GM12875 (cell line): Measurements from ENCODE around the gene PELO.

Experiments used
- H3K4me3 ChIP-seq: one replicate; pipeline ENCODE4 v1.5.1; 2011; ENCODE audit warnings: low read depth, low read length, control low read depth
- TF ChIP-seq, protein P1 (sequence below): IDR thresholded peaks from 2 replicates; pipeline ENCODE4 v1.5.1; 2011; ENCODE audit warnings: low read depth, mild to moderate bottlenecking, control low read depth, inconsistent platforms, low read length, moderate library complexity, borderline replicate concordance; ENCODE audit not compliant: insufficient read depth

Gene PELO

DNA sequence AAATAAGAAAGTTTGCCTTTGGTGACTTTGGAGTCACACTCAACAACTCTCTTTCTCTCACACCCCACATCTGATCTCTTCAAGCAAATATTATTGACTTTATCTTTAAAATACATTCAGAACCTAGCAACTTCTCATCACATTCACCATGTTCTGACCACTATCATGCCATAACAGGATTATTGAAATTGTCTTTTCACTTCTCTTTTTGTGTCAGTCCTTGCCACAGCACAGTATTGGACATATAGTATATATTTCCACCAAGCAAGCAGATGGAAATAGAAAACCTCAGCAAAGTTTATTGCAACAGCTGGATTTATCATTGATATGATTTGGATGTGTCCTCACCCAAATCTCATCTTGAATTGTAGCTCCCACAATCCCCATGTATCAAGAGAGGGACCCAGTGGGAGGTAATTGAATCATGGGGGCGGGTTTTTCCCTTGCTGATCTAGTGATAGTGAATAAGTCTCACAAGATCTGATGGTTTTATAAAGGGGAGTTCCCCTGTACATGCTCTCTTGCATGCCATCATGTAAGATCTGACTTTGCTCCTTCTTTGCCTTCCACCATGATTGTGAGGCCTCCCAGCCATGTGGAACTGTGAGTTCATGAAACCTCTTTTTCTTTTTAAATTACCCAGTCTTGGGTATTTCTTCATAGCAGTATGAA, 26.9 kb upstream of the PELO start:
- TF ChIP-seq, protein P1, sequence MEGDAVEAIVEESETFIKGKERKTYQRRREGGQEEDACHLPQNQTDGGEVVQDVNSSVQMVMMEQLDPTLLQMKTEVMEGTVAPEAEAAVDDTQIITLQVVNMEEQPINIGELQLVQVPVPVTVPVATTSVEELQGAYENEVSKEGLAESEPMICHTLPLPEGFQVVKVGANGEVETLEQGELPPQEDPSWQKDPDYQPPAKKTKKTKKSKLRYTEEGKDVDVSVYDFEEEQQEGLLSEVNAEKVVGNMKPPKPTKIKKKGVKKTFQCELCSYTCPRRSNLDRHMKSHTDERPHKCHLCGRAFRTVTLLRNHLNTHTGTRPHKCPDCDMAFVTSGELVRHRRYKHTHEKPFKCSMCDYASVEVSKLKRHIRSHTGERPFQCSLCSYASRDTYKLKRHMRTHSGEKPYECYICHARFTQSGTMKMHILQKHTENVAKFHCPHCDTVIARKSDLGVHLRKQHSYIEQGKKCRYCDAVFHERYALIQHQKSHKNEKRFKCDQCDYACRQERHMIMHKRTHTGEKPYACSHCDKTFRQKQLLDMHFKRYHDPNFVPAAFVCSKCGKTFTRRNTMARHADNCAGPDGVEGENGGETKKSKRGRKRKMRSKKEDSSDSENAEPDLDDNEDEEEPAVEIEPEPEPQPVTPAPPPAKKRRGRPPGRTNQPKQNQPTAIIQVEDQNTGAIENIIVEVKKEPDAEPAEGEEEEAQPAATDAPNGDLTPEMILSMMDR: no peak
- H3K4me3 ChIP-seq: no peak overlapping the region

DNA sequence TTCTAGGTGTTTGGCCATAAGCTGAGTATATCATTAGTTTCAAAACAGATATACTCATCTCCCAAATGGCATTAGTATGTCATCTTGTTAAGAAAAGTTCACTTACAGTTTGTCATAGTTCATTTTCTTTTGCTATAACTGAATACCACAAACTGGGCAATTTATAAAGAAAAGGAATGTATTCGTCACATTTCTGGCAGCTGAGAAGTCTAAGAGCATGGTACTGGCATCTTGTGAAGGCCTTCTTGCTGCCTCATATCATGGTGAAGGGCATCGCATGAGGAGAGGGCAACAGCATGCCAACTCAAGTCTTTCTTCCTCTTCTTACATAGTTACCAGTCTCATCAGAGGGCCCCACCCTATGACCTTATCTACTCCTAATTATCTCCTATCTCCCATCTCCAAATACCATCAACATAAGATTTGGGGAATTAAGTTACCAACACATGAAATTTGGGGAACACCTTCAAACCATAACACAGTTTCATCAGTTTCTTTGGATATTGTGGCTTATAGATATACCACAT, 20.4 kb upstream of the PELO start:
- TF ChIP-seq, protein P1: no peak

DNA sequence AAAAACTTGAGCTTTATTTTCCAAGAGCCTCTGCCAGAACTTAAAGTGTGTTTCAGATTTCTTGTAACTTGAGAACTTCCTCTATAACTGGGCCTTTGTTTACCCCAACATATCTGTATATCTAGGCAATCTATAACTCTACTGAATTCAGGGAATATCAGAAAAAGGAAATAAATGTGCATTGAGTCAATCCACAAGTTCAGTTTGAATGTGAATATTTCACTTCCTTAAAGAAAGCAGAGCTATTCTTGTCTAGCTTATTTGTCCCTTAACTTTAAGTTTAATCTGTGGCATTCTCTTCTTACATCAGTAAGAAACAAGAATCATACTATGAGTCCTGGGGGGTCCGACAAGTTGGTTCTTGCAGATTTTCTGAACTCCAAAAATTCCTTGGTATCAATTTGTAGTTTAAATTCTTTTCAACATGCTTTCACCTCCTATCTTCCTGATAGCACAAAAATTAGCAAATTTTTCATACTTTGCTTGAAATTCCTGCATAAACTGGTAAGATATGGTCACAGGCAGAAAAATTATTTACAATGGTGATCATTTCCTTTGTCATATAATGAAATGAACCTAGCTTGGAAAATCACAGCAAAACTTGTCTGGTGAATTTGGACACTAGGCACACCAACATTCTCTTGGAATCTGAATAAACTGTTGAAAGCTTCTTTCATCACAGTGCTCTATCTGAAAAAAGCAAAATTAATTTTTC, 19.8 kb upstream of the PELO start:
- TF ChIP-seq, protein P1: no peak
- H3K4me3 ChIP-seq: no peak overlapping the region

More for the DNA sequence above, 20.4 kb upstream of the PELO start:
- no peak overlapping the region for H3K4me3 ChIP-seq

- TF ChIP-seq, protein P1: no peak
- H3K4me3 ChIP-seq: no peak overlapping the region
Measured at GRCh38 chr5:52769061-52769460, 18.7 kb upstream of the PELO start.

DNA sequence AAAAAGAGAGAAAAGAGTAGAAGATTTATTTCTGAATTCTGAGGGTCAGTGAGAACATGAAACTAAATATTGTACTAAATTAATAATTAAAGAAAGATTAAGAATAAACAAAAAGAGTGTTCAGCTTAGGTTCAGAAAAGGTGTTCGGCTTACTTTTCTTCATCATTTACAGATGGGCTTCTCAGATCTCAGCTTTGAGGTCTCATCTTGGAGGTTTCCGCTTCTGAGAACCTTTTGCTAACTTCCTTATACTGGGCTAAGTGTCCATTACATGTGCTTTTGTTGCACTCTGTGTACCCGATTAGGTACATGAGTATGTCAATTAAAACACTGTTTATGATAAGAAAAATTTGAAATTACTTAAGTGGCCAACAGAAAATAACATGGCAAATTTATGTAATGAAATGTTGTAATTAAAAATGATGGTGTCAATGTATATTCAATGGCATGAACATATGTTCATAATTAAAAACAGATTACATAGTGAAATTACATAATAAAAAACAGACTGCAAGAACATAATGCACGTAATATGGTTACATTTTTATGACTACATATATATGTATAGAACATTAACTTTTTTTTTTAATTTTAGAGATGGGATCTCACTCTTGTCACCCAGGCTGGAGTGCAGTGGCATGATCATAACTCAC, 17.3 kb upstream of the PELO start:
- TF ChIP-seq, protein P1: no peak

GRCh38 chr5:52771343-52772039, 16.2 kb upstream of the PELO start:
- TF ChIP-seq, protein P1: no peak
- no peak overlapping the region for H3K4me3 ChIP-seq

More for the DNA sequence above, 17.3 kb upstream of the PELO start:
- no peak overlapping the region for H3K4me3 ChIP-seq
